GM18507 (cell line): ENCODE results near the gene RASA3.
"Not testable (repeated sequence)": the region's sequence is repeated elsewhere in the genome, so short reads cannot be mapped to it uniquely, and the experiment has no call there.

ENCODE experiments used
- DNase-seq: peaks from one replicate; pipeline ENCODE4 v3.0.0; 2011; ENCODE audit warnings: low read depth; ENCODE audit not compliant: insufficient read length; ENCODE audit errors: extremely low spot score
- FAIRE-seq: peaks from 2 replicates; lab custom pipeline; 2011; peaks lifted over from hg19 to GRCh38; lab: Jason Lieb, UNC

The RASA3 gene

GRCh38 chr13:114076329-114077090 is 55.9 kb downstream of the RASA3 start:
- DNase-seq (no peak), FAIRE-seq (no peak)

- FAIRE-seq, DNase-seq: not testable (repeated sequence)
Measured at GRCh38 chr13:114075811-114076210, 56.6 kb downstream of the RASA3 start.

- FAIRE-seq (no peak), DNase-seq (no peak)
Measured at GRCh38 chr13:114074671-114075315, 57.6 kb downstream of the RASA3 start.

GRCh38 chr13:114073881-114074612 is 58.4 kb downstream of the RASA3 start:
- no peak for DNase-seq
- FAIRE-seq, result no peak

- DNase-seq (no peak), FAIRE-seq (no peak)
Measured at GRCh38 chr13:114072421-114072820, 60.0 kb downstream of the RASA3 start.

- FAIRE-seq (no peak), DNase-seq (no peak)
Measured at GRCh38 chr13:114071991-114072390, 60.4 kb downstream of the RASA3 start.

- DNase-seq, result no peak
- FAIRE-seq, result no peak
Measured at GRCh38 chr13:114071410-114071809, 61.0 kb downstream of the RASA3 start.

- DNase-seq, result no peak
- FAIRE-seq, result no peak
Measured at GRCh38 chr13:114070098-114070799, 62.2 kb downstream of the RASA3 start.

GRCh38 chr13:114069376-114070097 is 62.9 kb downstream of the RASA3 start:
- no peak for FAIRE-seq
- no peak for DNase-seq

GRCh38 chr13:114068656-114069318 is 63.6 kb downstream of the RASA3 start:
- DNase-seq (no peak), FAIRE-seq (peak; percentile 15)

GRCh38 chr13:114067886-114068651 is 64.4 kb downstream of the RASA3 start:
- FAIRE-seq, result no peak
- DNase-seq, result no peak

GRCh38 chr13:114067381-114067885 is 65.0 kb downstream of the RASA3 start:
- DNase-seq (peak; percentile 40), FAIRE-seq (peak; percentile 97)

GRCh38 chr13:114066956-114067355 is 65.5 kb downstream of the RASA3 start:
- no peak for DNase-seq
- no peak for FAIRE-seq

- no peak for FAIRE-seq
- no peak for DNase-seq
Measured at GRCh38 chr13:114065926-114066774, 66.3 kb downstream of the RASA3 start.

GRCh38 chr13:114065141-114065925 is 67.1 kb downstream of the RASA3 start:
- peak; percentile 26 for DNase-seq
- FAIRE-seq, result peak; percentile 84

- DNase-seq (no peak), FAIRE-seq (no peak)
Measured at GRCh38 chr13:114064450-114065140, 67.8 kb downstream of the RASA3 start.
